ENCODE results near the gene AUTS2.

Gene AUTS2

DNA sequence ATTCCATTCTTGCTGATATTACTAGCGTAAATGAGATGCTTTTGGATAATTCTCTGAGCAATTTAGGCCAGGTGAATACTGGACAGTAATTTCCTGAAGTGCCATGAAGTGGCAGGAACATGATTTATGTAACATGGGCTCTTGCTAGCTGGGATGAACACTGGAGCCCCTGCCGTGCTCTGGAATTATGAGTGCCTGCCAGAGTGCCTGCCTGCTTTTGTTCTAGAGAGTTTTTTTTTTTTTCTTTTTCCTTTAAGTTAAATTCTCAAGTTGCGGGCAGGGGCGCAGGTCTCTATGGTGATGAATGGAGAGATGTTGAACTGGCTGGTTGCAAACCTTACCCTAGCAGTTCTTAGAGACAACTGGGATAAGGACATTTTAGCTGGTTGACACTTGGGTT lies 165.9 kb downstream of the AUTS2 start:
- Histone ChIP-seq H3K4me3 (ENCODE audit: low read length, poor library complexity, severe bottlenecking) (no peak overlapping the region), H3K36me3 (ENCODE audit: insufficient read depth, low read length) (no peaks in the 10 kb centered on the region), H3K4me2 (ENCODE audit: low read depth, low read length, poor library complexity, severe bottlenecking) (no peak overlapping the region), H3F3A (ENCODE audit: low read depth) (no peaks in the 10 kb centered on the region), H3K4me1 (ENCODE audit: insufficient read depth, low read length, poor library complexity, severe bottlenecking) (peaks cover 42% of the 10 kb centered on the region), H3K9me2 (replicated peaks; ENCODE audit: low read depth, low read length) (no peaks in the 10 kb centered on the region), H2AFZ (ENCODE audit: low read length) (no peak overlapping the region), H4K20me1 (ENCODE audit: insufficient read depth, low read length, poor library complexity, severe bottlenecking) (no peaks in the 10 kb centered on the region), H3K9ac (ENCODE audit: low read depth, low read length, poor library complexity, severe bottlenecking) (no peak overlapping the region), H3K79me2 (ENCODE audit: insufficient read depth, low read length) (peaks cover 85% of the 10 kb centered on the region), H3K9me3 (ENCODE audit: insufficient read depth, low read depth, low read length) (no peaks in the 10 kb centered on the region), H3K27me3 (ENCODE audit: insufficient read depth, low read length, poor library complexity, severe bottlenecking) (no peaks in the 10 kb centered on the region)
- no peak for TF ChIP-seq EZH2phosphoT487 (IDR thresholded peaks at IDR 0.05; ENCODE audit: borderline replicate concordance)
- TF ChIP-seq, protein P1, sequence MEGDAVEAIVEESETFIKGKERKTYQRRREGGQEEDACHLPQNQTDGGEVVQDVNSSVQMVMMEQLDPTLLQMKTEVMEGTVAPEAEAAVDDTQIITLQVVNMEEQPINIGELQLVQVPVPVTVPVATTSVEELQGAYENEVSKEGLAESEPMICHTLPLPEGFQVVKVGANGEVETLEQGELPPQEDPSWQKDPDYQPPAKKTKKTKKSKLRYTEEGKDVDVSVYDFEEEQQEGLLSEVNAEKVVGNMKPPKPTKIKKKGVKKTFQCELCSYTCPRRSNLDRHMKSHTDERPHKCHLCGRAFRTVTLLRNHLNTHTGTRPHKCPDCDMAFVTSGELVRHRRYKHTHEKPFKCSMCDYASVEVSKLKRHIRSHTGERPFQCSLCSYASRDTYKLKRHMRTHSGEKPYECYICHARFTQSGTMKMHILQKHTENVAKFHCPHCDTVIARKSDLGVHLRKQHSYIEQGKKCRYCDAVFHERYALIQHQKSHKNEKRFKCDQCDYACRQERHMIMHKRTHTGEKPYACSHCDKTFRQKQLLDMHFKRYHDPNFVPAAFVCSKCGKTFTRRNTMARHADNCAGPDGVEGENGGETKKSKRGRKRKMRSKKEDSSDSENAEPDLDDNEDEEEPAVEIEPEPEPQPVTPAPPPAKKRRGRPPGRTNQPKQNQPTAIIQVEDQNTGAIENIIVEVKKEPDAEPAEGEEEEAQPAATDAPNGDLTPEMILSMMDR (conservative IDR thresholded peaks at IDR 0.05; ENCODE audit: low read length) = no peak

GRCh38 chr7:69764681-69765080 lies 166.4 kb downstream of the AUTS2 start:
- no peaks in the 10 kb centered on the region for H4K20me1 ChIP-seq (ENCODE audit: insufficient read depth, low read length, poor library complexity, severe bottlenecking)
- H3K9ac ChIP-seq (ENCODE audit: low read depth, low read length, poor library complexity, severe bottlenecking) = no peak overlapping the region
- peaks cover 88% of the 10 kb centered on the region for H3K79me2 ChIP-seq (ENCODE audit: insufficient read depth, low read length)
- no peak overlapping the region for H3K4me3 ChIP-seq (ENCODE audit: low read length, poor library complexity, severe bottlenecking)
- no peaks in the 10 kb centered on the region for H3F3A ChIP-seq (ENCODE audit: low read depth)
- no peaks in the 10 kb centered on the region for H3K9me2 ChIP-seq (replicated peaks; ENCODE audit: low read depth, low read length)
- no peaks in the 10 kb centered on the region for H3K36me3 ChIP-seq (ENCODE audit: insufficient read depth, low read length)
- H3K27me3 ChIP-seq (ENCODE audit: insufficient read depth, low read length, poor library complexity, severe bottlenecking) = no peaks in the 10 kb centered on the region
- H3K4me1 ChIP-seq (ENCODE audit: insufficient read depth, low read length, poor library complexity, severe bottlenecking) = peaks cover 47% of the 10 kb centered on the region
- no peak for TF ChIP-seq EZH2phosphoT487 (IDR thresholded peaks at IDR 0.05; ENCODE audit: borderline replicate concordance)
- TF ChIP-seq, protein P1 (conservative IDR thresholded peaks at IDR 0.05; ENCODE audit: low read length) = no peak
- no peaks in the 10 kb centered on the region for H3K9me3 ChIP-seq (ENCODE audit: insufficient read depth, low read depth, low read length)
- no peak overlapping the region for H3K4me2 ChIP-seq (ENCODE audit: low read depth, low read length, poor library complexity, severe bottlenecking)
- H2AFZ ChIP-seq (ENCODE audit: low read length) = no peak overlapping the region

- TF ChIP-seq, protein P1 (conservative IDR thresholded peaks at IDR 0.05; ENCODE audit: low read length) = no peak
- TF ChIP-seq EZH2phosphoT487 (IDR thresholded peaks at IDR 0.05; ENCODE audit: borderline replicate concordance) = no peak
- Histone ChIP-seq H3K9ac (ENCODE audit: low read depth, low read length, poor library complexity, severe bottlenecking) (no peak overlapping the region), H3K36me3 (ENCODE audit: insufficient read depth, low read length) (no peaks in the 10 kb centered on the region), H3K4me2 (ENCODE audit: low read depth, low read length, poor library complexity, severe bottlenecking) (no peak overlapping the region), H3K4me3 (ENCODE audit: low read length, poor library complexity, severe bottlenecking) (no peak overlapping the region), H3K27me3 (ENCODE audit: insufficient read depth, low read length, poor library complexity, severe bottlenecking) (no peaks in the 10 kb centered on the region), H4K20me1 (ENCODE audit: insufficient read depth, low read length, poor library complexity, severe bottlenecking) (no peaks in the 10 kb centered on the region), H3K9me2 (replicated peaks; ENCODE audit: low read depth, low read length) (no peaks in the 10 kb centered on the region), H2AFZ (ENCODE audit: low read length) (no peak overlapping the region), H3K9me3 (ENCODE audit: insufficient read depth, low read depth, low read length) (no peaks in the 10 kb centered on the region), H3K79me2 (ENCODE audit: insufficient read depth, low read length) (peaks cover 95% of the 10 kb centered on the region), H3K4me1 (ENCODE audit: insufficient read depth, low read length, poor library complexity, severe bottlenecking) (peaks cover 59% of the 10 kb centered on the region), H3F3A (ENCODE audit: low read depth) (no peaks in the 10 kb centered on the region)
These were observed 167.6 kb downstream of the AUTS2 start for GRCh38 chr7:69765879-69766278.
